Gastroesophageal sphincter (tissue), 4 donors: ENCODE measurements around the gene VRK2. TPM values are rescaled to one million over a fixed set of nuclear protein-coding genes. Genes with fewer than 3 reads are reported as not detected.

Experiments
- ATAC-seq: fragments of 150-250 bp; one replicate; pipeline ENCODE4 v1.9.1; 2016; ENCODE audit warnings: mild to moderate bottlenecking, moderate library complexity
- H3K27ac ChIP-seq, 4 donors: fragments of 200-600 bp; sonication (generic) in 3 of 4; 1 replicate in 3 of 4; 2 replicates in 1 of 4; pipeline ENCODE4 v1.5.1; 2016 to 2019
- H3K27me3 ChIP-seq: fragments of 200-600 bp; sonication (generic); one replicate; pipeline ENCODE4 v1.5.1; 2019
- H3K36me3 ChIP-seq, 2 donors: fragments of 200-600 bp; sonication (generic); one replicate each; pipeline ENCODE4 v1.5.1; 2019; ENCODE audit warnings: control low read depth in 1 of 2
- H3K4me1 ChIP-seq, 3 donors: fragments of 200-600 bp; sonication (generic); 1 replicate in 2 of 3; 2 replicates in 1 of 3; pipeline ENCODE4 v1.5.1; 2016 to 2019; ENCODE audit warnings: control low read depth in 2 of 3
- H3K4me3 ChIP-seq, 2 donors: fragments of 200-600 bp; sonication (generic); one replicate each; pipeline ENCODE4 v1.5.1; 2019; ENCODE audit warnings: mild to moderate bottlenecking in 1 of 2, moderate library complexity in 1 of 2
- H3K9me3 ChIP-seq, 3 donors: fragments of 200-600 bp; sonication (generic); one replicate each; pipeline ENCODE4 v1.5.1; 2017 to 2019; ENCODE audit warnings: control low read depth in 2 of 3
- EP300 ChIP-seq: sonication (generic); formaldehyde crosslinking; IDR thresholded peaks from one replicate; pipeline ENCODE4 v1.6.1; 2017; ENCODE audit warnings: antibody characterized with exemption, mild to moderate bottlenecking
- POLR2A ChIP-seq, 2 donors: fragments of 450-650 bp; IDR thresholded peaks; one replicate each; pipeline ENCODE4 v1.6.1; 2017; ENCODE audit warnings: antibody characterized with exemption in 2 of 2, mild to moderate bottlenecking in 2 of 2, moderate library complexity in 1 of 2
- POLR2AphosphoS5 ChIP-seq: sonication (generic); formaldehyde crosslinking; IDR thresholded peaks from one replicate; pipeline ENCODE4 v1.6.1; 2017; ENCODE audit warnings: antibody characterized with exemption
- WGBS, 2 donors: methylation state at CpG; one replicate each; pipeline ENCODE4 v1.1.5; 2018; ENCODE audit warnings: low coverage in 1 of 2; 5-methylcytosine and 5-hydroxymethylcytosine counted together
- total RNA-seq, 4 donors: library from RNA; depleted of rRNA; stranded (reverse); fragments of >200 nt; gene quantifications; one replicate each; pipeline ENCODE4 v1.1.0, GENCODE V29; 2016
- TF ChIP-seq, protein P1 (sequence below), 4 experiments: fragments of 200-600 bp in 2 of 4; fragments of 450-650 bp in 2 of 4; sonication (generic) in 1 of 4; IDR thresholded peaks; one replicate each; pipeline ENCODE4 v1.5.1; 2017 to 2019; ENCODE audit warnings: antibody characterized with exemption in 4 of 4, mild to moderate bottlenecking in 2 of 4, moderate library complexity in 2 of 4

Gene VRK2
- total RNA-seq, 4 donors from 2014 or later, result 27.5 to 34.4 (median 29.1) TPM

DNA sequence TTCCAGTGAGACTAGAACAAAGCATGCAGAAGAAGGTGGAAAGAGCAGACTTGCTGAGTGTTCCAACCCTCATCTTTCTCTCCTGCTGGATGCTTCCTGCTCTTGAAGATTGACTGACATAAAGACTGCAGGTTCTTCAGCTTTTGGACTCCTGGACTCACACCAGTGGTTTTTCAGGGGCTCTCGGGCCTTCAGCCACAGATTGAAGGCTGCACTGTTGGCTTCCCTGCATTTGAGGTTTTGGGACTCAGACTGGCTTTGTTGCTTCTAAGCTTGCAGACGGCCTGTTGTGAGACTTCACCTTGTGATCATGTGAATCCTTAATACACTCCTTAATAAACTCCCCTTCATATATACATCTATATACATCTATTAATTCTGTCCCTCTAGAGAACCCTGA, 20.4 kb downstream of the VRK2 start:
- no peak for ATAC-seq
- 83 to 95% methylated on average over 2 of the region's 2 CpGs for WGBS, 2 donors
- TF ChIP-seq, protein P1, sequence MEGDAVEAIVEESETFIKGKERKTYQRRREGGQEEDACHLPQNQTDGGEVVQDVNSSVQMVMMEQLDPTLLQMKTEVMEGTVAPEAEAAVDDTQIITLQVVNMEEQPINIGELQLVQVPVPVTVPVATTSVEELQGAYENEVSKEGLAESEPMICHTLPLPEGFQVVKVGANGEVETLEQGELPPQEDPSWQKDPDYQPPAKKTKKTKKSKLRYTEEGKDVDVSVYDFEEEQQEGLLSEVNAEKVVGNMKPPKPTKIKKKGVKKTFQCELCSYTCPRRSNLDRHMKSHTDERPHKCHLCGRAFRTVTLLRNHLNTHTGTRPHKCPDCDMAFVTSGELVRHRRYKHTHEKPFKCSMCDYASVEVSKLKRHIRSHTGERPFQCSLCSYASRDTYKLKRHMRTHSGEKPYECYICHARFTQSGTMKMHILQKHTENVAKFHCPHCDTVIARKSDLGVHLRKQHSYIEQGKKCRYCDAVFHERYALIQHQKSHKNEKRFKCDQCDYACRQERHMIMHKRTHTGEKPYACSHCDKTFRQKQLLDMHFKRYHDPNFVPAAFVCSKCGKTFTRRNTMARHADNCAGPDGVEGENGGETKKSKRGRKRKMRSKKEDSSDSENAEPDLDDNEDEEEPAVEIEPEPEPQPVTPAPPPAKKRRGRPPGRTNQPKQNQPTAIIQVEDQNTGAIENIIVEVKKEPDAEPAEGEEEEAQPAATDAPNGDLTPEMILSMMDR (IDR thresholded peaks at IDR 0.05), result no peak
- TF ChIP-seq EP300 (no peak), POLR2AphosphoS5 (no peak), POLR2A (IDR thresholded peaks at IDR 0.05) (no peak)
- H3K36me3 ChIP-seq, result peaks cover 0 to 17% of the 10 kb centered on the region in 2 donors
- no peaks in the 10 kb centered on the region for H3K9me3 ChIP-seq
- no peak overlapping the region for H3K27ac ChIP-seq
- H3K4me1 ChIP-seq, result no peaks in the 10 kb centered on the region
- no peaks in the 10 kb centered on the region for H3K27me3 ChIP-seq
- H3K4me3 ChIP-seq, result no peak overlapping the region

DNA sequence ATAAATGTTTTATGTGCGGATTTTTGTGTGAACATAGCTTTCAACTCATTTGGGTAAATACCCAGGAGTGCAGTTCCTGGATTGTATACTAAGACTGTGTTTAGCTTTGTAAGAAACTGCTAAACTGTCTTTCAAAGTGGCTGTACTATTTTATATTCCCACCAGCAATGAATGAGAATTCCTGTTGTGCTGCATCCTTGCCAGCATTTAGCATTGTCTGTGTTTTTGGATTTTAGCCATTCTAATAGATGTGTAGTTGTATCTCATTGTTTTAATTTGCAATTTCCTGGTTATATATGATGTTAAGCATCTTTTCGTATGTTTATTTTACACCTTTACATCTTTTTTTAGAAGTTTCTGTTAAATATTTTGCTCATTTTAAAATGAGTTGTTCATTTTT, 24.2 kb downstream of the VRK2 start:
- TF ChIP-seq POLR2AphosphoS5 (no peak), EP300 (no peak), POLR2A (IDR thresholded peaks at IDR 0.05) (no peak)
- TF ChIP-seq, protein P1 (IDR thresholded peaks at IDR 0.05), result no peak
- Histone ChIP-seq H3K9me3 (no peaks in the 10 kb centered on the region), H3K4me1 (no peaks in the 10 kb centered on the region), H3K27me3 (no peaks in the 10 kb centered on the region), H3K4me3 (no peak overlapping the region), H3K36me3 (peaks cover 0 to 17% of the 10 kb centered on the region in 2 donors), H3K27ac (no peak overlapping the region)
- 95% methylated on average over 2 of the region's 2 CpGs for WGBS, 2 donors
- no peak for ATAC-seq

DNA sequence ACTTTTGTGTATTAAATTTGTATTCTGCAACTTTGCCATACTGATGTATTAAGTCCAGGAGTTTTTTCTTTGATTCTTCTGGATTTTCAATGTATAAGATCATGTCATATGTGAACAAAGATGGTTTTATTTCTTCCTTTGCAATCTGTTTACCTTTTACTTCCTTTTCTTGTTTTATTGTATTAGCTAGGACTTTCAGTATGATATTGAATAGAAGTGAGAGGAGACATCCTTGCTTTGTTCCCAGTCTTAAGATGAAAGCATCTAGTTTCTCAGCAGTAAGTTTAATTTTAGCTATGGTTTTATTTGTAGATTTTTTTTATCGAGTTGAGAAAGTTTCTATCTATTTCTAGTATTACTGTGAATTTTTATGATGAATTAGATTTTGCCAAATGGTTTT, 25.5 kb downstream of the VRK2 start:
- Histone ChIP-seq H3K27me3 (no peaks in the 10 kb centered on the region), H3K27ac (no peak overlapping the region), H3K9me3 (no peaks in the 10 kb centered on the region), H3K36me3 (peaks cover 0 to 17% of the 10 kb centered on the region in 2 donors), H3K4me3 (no peak overlapping the region), H3K4me1 (no peaks in the 10 kb centered on the region)
- ATAC-seq, result no peak
- WGBS, 2 donors, result 75 to 100% methylated on average over 1 of the region's 1 CpG
- TF ChIP-seq POLR2AphosphoS5 (no peak), POLR2A (IDR thresholded peaks at IDR 0.05) (no peak), EP300 (no peak)
- TF ChIP-seq, protein P1 (IDR thresholded peaks at IDR 0.05), result no peak

DNA sequence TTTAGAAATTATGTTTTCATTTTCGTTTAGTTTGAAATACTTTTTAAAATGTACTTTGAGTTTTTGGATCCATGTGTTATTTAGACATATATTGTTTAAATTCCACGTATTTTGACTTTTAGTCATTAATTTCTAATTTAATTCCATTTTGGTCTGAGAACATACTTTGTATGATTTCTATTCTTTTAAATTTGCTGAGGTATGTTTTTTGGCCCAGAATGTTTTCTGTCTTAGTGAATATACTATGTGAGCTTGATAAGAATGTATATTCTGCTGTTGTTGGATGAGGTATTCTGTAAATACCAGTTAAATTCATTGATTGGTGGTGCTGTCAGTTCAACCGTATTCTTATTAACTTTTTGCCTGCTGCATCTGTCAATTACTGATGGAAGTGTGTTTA, 26.4 kb downstream of the VRK2 start:
- Histone ChIP-seq H3K27ac (no peak overlapping the region), H3K36me3 (peaks cover 0 to 17% of the 10 kb centered on the region in 2 donors), H3K9me3 (no peaks in the 10 kb centered on the region), H3K4me3 (no peak overlapping the region), H3K4me1 (no peaks in the 10 kb centered on the region), H3K27me3 (no peaks in the 10 kb centered on the region)
- ATAC-seq, result no peak
- TF ChIP-seq, protein P1 (IDR thresholded peaks at IDR 0.05), result no peak
- TF ChIP-seq EP300 (no peak), POLR2AphosphoS5 (no peak)
- 93 to 96% methylated on average over 3 of the region's 3 CpGs for WGBS, 2 donors

DNA sequence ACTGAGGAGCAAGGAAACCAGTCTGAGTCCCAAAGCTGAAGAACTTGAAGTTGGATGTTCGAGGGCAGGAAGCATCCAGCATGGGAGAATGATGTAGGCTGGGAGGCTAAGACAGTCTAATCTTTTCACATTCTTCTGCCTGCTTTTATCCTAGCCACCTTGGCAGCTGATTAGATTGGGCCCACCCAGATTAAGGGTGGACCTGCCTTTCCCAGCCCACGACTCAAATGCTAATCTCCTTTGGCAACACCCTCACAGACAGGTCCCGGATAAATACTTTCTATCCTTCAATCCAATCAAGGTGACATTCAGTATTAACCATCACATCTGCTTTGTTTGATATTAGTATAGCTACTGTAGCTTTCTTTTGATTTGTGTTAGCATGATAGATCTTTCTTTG, 27.1 kb downstream of the VRK2 start:
- H3K9me3 ChIP-seq, result no peaks in the 10 kb centered on the region
- WGBS, 2 donors, result 92 to 100% methylated on average over 1 to 3 of the region's 3 CpGs
- no peak for TF ChIP-seq POLR2A (IDR thresholded peaks at IDR 0.05)
- no peak for TF ChIP-seq POLR2AphosphoS5
- TF ChIP-seq EP300, result no peak
- TF ChIP-seq, protein P1 (IDR thresholded peaks at IDR 0.05), result no peak
- H3K36me3 ChIP-seq, result peaks cover 0 to 17% of the 10 kb centered on the region in 2 donors
- no peak for ATAC-seq
- H3K27ac ChIP-seq, result no peak overlapping the region
- no peaks in the 10 kb centered on the region for H3K27me3 ChIP-seq
- no peak overlapping the region for H3K4me3 ChIP-seq
- no peaks in the 10 kb centered on the region for H3K4me1 ChIP-seq
